NCI-H1930 (cell line): ENCODE measurements around the gene UBAP2L.
"Not testable (repeated sequence)": the region's sequence is repeated elsewhere in the genome, so short reads cannot be mapped to it uniquely, and the experiment has no call there.

Experiments
- DNase-seq, 2 experiments: peaks; one replicate each; lab custom pipeline; 2025; lab: John Stamatoyannopoulos, UW

The UBAP2L gene

GRCh38 chr1:154240294-154240833 lies 19.6 kb downstream of the UBAP2L start:
- no peak for DNase-seq

GRCh38 chr1:154241703-154242351 lies 21.1 kb downstream of the UBAP2L start:
- DNase-seq = no peak

- DNase-seq = no peak
These were observed 32.9 kb downstream of the UBAP2L start for GRCh38 chr1:154253671-154254070.

GRCh38 chr1:154256686-154257085 lies 35.9 kb downstream of the UBAP2L start:
- no peak for DNase-seq

- no peak for DNase-seq
These were observed 38.0 kb downstream of the UBAP2L start for GRCh38 chr1:154258784-154259183.

GRCh38 chr1:154260127-154260526 lies 39.4 kb downstream of the UBAP2L start:
- DNase-seq = no peak

GRCh38 chr1:154263465-154264332 lies 42.9 kb downstream of the UBAP2L start:
- DNase-seq = no peak

- no peak for DNase-seq
These were observed 43.7 kb downstream of the UBAP2L start for GRCh38 chr1:154264454-154264853.

GRCh38 chr1:154265586-154265985 lies 44.8 kb downstream of the UBAP2L start:
- DNase-seq = no peak

GRCh38 chr1:154270833-154271232 lies 50.1 kb downstream of the UBAP2L start:
- no peak for DNase-seq

- peak; percentile 83 to 88 for DNase-seq
These were observed 51.7 kb downstream of the UBAP2L start, which contains the start of gene HAX1 for GRCh38 chr1:154272217-154272998. TSS of gene HAX1 (plus strand) at chr1:154272629. CDS start at chr1:154272724, 95 bp downstream.

GRCh38 chr1:154272999-154273563 lies 52.3 kb downstream of the UBAP2L start:
- DNase-seq = no peak

GRCh38 chr1:154276797-154277196 lies 56.0 kb downstream of the UBAP2L start:
- no peak for DNase-seq

GRCh38 chr1:154287591-154287990 lies 66.8 kb downstream of the UBAP2L start:
- not testable (repeated sequence) for DNase-seq

GRCh38 chr1:154288661-154289060 lies 67.9 kb downstream of the UBAP2L start:
- DNase-seq = no peak

- DNase-seq = no peak
These were observed 70.2 kb downstream of the UBAP2L start for GRCh38 chr1:154290921-154291320.

GRCh38 chr1:154295408-154296235 lies 74.9 kb downstream of the UBAP2L start:
- no peak for DNase-seq

GRCh38 chr1:154301582-154301981 lies 80.8 kb downstream of the UBAP2L start:
- no peak for DNase-seq

GRCh38 chr1:154304664-154305337 lies 84.0 kb downstream of the UBAP2L start:
- no peak for DNase-seq

GRCh38 chr1:154306151-154306550 lies 85.4 kb downstream of the UBAP2L start:
- DNase-seq = no peak
